NCI-H146 (cell line): Measurements from ENCODE around the gene APOBEC3H.

Experiments
- DNase-seq: peaks from one replicate; lab custom pipeline; 2025; lab: John Stamatoyannopoulos, UW

Gene APOBEC3H

GRCh38 chr22:39135092-39135896, 38.2 kb downstream of the APOBEC3H start:
- peak; percentile 24 for DNase-seq

- no peak for DNase-seq
These were observed 39.3 kb downstream of the APOBEC3H start for GRCh38 chr22:39136317-39136716.

GRCh38 chr22:39138357-39138997, 41.4 kb downstream of the APOBEC3H start:
- no peak for DNase-seq

GRCh38 chr22:39139933-39140332, 42.9 kb downstream of the APOBEC3H start:
- no peak for DNase-seq

- DNase-seq: no peak
These were observed 45.1 kb downstream of the APOBEC3H start for GRCh38 chr22:39142088-39142680.

- peak; percentile 23 for DNase-seq
These were observed 47.2 kb downstream of the APOBEC3H start for GRCh38 chr22:39144101-39144767.

- DNase-seq: no peak
These were observed 49.4 kb downstream of the APOBEC3H start for GRCh38 chr22:39146256-39147101.

GRCh38 chr22:39147335-39148025, 50.4 kb downstream of the APOBEC3H start:
- no peak for DNase-seq

- DNase-seq: no peak
These were observed 51.1 kb downstream of the APOBEC3H start for GRCh38 chr22:39148026-39148726.

GRCh38 chr22:39148727-39149535, 51.9 kb downstream of the APOBEC3H start:
- no peak for DNase-seq

- no peak for DNase-seq
These were observed 53.1 kb downstream of the APOBEC3H start for GRCh38 chr22:39149915-39150847.

- DNase-seq: peak; percentile 2
These were observed 53.8 kb downstream of the APOBEC3H start for GRCh38 chr22:39150848-39151215.

GRCh38 chr22:39151329-39151975, 54.4 kb downstream of the APOBEC3H start:
- no peak for DNase-seq

GRCh38 chr22:39152024-39152510, 55.0 kb downstream of the APOBEC3H start:
- DNase-seq: no peak

GRCh38 chr22:39152511-39153219, 55.6 kb downstream of the APOBEC3H start, which contains the start of gene CBX7:
CBX7 (minus strand) TSS chr22:39152680; CDS start chr22:39152444, 236 bp downstream.
- peak; percentile 70 for DNase-seq

GRCh38 chr22:39153220-39153717, 56.2 kb downstream of the APOBEC3H start:
- DNase-seq: no peak
